ENCODE results near the gene HDAC4. TPM values are rescaled to one million over a fixed set of nuclear protein-coding genes. Genes with fewer than 3 reads are reported as not detected.

Gene HDAC4
- polyA plus RNA-seq, 2 of the 4 experiments (the other 2 are of a cell fraction) = 8.6 to 10.4 TPM

GRCh38 chr2:239021651-239022436 lies 379.0 kb downstream of the HDAC4 start:
- Histone ChIP-seq H3K9me3 (no peaks in the 10 kb centered on the region), H3K4me1 (peaks cover 11% of the 10 kb centered on the region), H3K4me3 (no peak overlapping the region), H3K27ac (no peak overlapping the region), H3K4me2 (no peak overlapping the region)
- no peak for FAIRE-seq
- ChIA-PET CTCF (interaction anchor here (1.2 to 1.5 kb wide), 4 partner anchors 15 to 84 kb away, joined by 3 to 4 read pairs (median 3); no protein-coding TSS in a partner anchor), POLR2A (no interaction called here)
- no peak for DNase-seq (ENCODE audit: low read depth in 1 of 2, low spot score in 1 of 2)
- 66% methylated on average over 18 of the region's 18 CpGs for WGBS (ENCODE audit: missing lambda C conversion rate)
- no peak for ATAC-seq
- no peak for TF ChIP-seq ZC3H11A (IDR thresholded peaks at IDR 0.05)
- TF ChIP-seq, protein P1, sequence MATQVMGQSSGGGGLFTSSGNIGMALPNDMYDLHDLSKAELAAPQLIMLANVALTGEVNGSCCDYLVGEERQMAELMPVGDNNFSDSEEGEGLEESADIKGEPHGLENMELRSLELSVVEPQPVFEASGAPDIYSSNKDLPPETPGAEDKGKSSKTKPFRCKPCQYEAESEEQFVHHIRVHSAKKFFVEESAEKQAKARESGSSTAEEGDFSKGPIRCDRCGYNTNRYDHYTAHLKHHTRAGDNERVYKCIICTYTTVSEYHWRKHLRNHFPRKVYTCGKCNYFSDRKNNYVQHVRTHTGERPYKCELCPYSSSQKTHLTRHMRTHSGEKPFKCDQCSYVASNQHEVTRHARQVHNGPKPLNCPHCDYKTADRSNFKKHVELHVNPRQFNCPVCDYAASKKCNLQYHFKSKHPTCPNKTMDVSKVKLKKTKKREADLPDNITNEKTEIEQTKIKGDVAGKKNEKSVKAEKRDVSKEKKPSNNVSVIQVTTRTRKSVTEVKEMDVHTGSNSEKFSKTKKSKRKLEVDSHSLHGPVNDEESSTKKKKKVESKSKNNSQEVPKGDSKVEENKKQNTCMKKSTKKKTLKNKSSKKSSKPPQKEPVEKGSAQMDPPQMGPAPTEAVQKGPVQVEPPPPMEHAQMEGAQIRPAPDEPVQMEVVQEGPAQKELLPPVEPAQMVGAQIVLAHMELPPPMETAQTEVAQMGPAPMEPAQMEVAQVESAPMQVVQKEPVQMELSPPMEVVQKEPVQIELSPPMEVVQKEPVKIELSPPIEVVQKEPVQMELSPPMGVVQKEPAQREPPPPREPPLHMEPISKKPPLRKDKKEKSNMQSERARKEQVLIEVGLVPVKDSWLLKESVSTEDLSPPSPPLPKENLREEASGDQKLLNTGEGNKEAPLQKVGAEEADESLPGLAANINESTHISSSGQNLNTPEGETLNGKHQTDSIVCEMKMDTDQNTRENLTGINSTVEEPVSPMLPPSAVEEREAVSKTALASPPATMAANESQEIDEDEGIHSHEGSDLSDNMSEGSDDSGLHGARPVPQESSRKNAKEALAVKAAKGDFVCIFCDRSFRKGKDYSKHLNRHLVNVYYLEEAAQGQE (IDR thresholded peaks at IDR 0.05) = no peak
- no peak for TF ChIP-seq HDAC2 (IDR thresholded peaks at IDR 0.05)
- no peak for TF ChIP-seq CTCF (IDR thresholded peaks at IDR 0.05)
- TF ChIP-seq ZFP36 (IDR thresholded peaks at IDR 0.05; ENCODE audit: borderline replicate concordance, partially characterized antibody) = no peak
- TF ChIP-seq, protein P2, sequence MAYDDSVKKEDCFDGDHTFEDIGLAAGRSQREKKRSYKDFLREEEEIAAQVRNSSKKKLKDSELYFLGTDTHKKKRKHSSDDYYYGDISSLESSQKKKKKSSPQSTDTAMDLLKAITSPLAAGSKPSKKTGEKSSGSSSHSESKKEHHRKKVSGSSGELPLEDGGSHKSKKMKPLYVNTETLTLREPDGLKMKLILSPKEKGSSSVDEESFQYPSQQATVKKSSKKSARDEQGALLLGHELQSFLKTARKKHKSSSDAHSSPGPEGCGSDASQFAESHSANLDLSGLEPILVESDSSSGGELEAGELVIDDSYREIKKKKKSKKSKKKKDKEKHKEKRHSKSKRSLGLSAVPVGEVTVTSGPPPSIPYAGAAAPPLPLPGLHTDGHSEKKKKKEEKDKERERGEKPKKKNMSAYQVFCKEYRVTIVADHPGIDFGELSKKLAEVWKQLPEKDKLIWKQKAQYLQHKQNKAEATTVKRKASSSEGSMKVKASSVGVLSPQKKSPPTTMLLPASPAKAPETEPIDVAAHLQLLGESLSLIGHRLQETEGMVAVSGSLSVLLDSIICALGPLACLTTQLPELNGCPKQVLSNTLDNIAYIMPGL (CRISPR knock-in tag; IDR thresholded peaks at IDR 0.05; ENCODE audit: borderline replicate concordance) = no peak
- no peak for TF ChIP-seq NFE2L2 (conservative IDR thresholded peaks at IDR 0.05; ENCODE audit: low read length)
- no peak for TF ChIP-seq HOXB13 (CRISPR knock-in tag; IDR thresholded peaks at IDR 0.05; ENCODE audit: low read depth)
- no peak for TF ChIP-seq RARB (CRISPR knock-in tag; IDR thresholded peaks at IDR 0.05)
- TF ChIP-seq FOSL2 (IDR thresholded peaks at IDR 0.05) = no peak
- TF ChIP-seq FOSL2 (CRISPR knock-in tag; IDR thresholded peaks at IDR 0.05) = no peak
- TF ChIP-seq HEYL (CRISPR knock-in tag; IDR thresholded peaks at IDR 0.05) = no peak
- no peak for TF ChIP-seq MAX (IDR thresholded peaks at IDR 0.05)

DNA sequence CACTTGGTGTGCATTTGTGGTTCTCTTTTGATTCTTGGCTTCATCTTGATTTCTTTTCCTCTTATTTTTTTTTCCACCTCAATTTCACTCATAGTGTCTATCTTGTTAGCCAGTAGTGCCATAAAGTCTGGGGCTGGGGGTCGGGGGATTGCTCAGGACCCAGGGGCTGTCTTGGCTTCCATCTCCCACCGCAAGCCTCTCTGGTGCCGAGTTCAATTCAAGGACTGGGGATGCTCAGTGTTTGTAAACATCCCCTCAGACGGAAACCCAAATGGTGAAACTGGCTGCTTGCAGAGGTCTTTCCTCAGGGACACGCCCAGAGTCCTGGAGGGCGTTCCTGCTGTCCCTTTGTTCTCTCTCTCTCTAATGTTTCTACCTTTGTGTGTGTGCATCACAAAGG lies 379.6 kb downstream of the HDAC4 start:
- CTCF ChIA-PET = interaction anchor here (1.2 to 1.4 kb wide), 3 partner anchors 15 to 75 kb away, joined by 3 to 4 read pairs (median 3); no protein-coding TSS in a partner anchor
- 29% methylated on average over 6 of the region's 6 CpGs for WGBS (ENCODE audit: missing lambda C conversion rate)
- ATAC-seq = no peak
- FAIRE-seq = no peak
- Histone ChIP-seq H3K4me3 (no peak overlapping the region), H3K4me2 (no peak overlapping the region), H3K27ac (no peak overlapping the region), H3K9me3 (no peaks in the 10 kb centered on the region), H3K4me1 (peaks cover 11% of the 10 kb centered on the region)
- no peak for DNase-seq (ENCODE audit: low read depth in 1 of 2, low spot score in 1 of 2)
- POLR2A ChIA-PET = no interaction called here
- TF ChIP-seq CBX2 (IDR thresholded peaks at IDR 0.05; ENCODE audit: borderline replicate concordance, low read depth) = no peak
- TF ChIP-seq HOXB5 (CRISPR knock-in tag; IDR thresholded peaks at IDR 0.05) = no peak
- TF ChIP-seq, protein P3, sequence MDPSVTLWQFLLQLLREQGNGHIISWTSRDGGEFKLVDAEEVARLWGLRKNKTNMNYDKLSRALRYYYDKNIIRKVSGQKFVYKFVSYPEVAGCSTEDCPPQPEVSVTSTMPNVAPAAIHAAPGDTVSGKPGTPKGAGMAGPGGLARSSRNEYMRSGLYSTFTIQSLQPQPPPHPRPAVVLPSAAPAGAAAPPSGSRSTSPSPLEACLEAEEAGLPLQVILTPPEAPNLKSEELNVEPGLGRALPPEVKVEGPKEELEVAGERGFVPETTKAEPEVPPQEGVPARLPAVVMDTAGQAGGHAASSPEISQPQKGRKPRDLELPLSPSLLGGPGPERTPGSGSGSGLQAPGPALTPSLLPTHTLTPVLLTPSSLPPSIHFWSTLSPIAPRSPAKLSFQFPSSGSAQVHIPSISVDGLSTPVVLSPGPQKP (IDR thresholded peaks at IDR 0.05; ENCODE audit: low read depth, low read length) = no peak
- no peak for TF ChIP-seq FOSB (CRISPR knock-in tag; IDR thresholded peaks at IDR 0.05)
- no peak for TF ChIP-seq HDAC2 (IDR thresholded peaks at IDR 0.05)
- TF ChIP-seq, protein P4, sequence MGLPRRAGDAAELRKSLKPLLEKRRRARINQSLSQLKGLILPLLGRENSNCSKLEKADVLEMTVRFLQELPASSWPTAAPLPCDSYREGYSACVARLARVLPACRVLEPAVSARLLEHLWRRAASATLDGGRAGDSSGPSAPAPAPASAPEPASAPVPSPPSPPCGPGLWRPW (IDR thresholded peaks at IDR 0.05) = no peak
- TF ChIP-seq ZC3H11A (IDR thresholded peaks at IDR 0.05) = no peak
- no peak for TF ChIP-seq KDM5A (IDR thresholded peaks at IDR 0.05)
- no peak for TF ChIP-seq POLR2A (IDR thresholded peaks at IDR 0.05; ENCODE audit: low read length)
- no peak for TF ChIP-seq EHMT2 (IDR thresholded peaks at IDR 0.05; ENCODE audit: low read depth)
- TF ChIP-seq, protein P2 (CRISPR knock-in tag; IDR thresholded peaks at IDR 0.05; ENCODE audit: borderline replicate concordance) = no peak
- no peak for TF ChIP-seq GATA3 (IDR thresholded peaks at IDR 0.05; ENCODE audit: borderline replicate concordance)
- no peak for TF ChIP-seq USF2 (IDR thresholded peaks at IDR 0.05)
- TF ChIP-seq JUNB (IDR thresholded peaks at IDR 0.05) = no peak
- no peak for TF ChIP-seq PHF8 (IDR thresholded peaks at IDR 0.05; ENCODE audit: borderline replicate concordance, low read depth)

All from A549 (cell line).